BJ (cell line): ENCODE data around the gene APLN. TPM values are rescaled to one million over a fixed set of nuclear protein-coding genes. Genes with fewer than 3 reads are reported as not detected.

Source experiments
- CTCF ChIA-PET: fragments of 350-600 bp; formaldehyde crosslinking; extraction: SDS; loops from one replicate; lab custom pipeline; 2021; ENCODE audit warnings: antibody characterized with exemption, inconsistent platforms; lab: Yijun Ruan, JAX
- POLR2A ChIA-PET: fragments of 300-600 bp; sonication (Branson Sonifier 250); formaldehyde crosslinking; extraction: SDS; loops from one replicate; lab custom pipeline; 2021; ENCODE audit warnings: antibody characterized with exemption; lab: Charles Lee
- DNase-seq: peaks from one replicate; pipeline ENCODE4 v3.0.0-alpha.2; 2011; ENCODE audit warnings: low read depth
- H3K27me3 ChIP-seq: 2 replicates; pipeline ENCODE4 v1.6.0; 2011; ENCODE audit warnings: low read length; ENCODE audit not compliant: control insufficient read depth, insufficient read depth
- H3K36me3 ChIP-seq: 2 replicates; pipeline ENCODE4 v1.5.1; 2011; ENCODE audit warnings: low read length; ENCODE audit not compliant: control insufficient read depth, insufficient read depth
- H3K4me3 ChIP-seq: 2 replicates; pipeline ENCODE4 v1.5.1; 2011; ENCODE audit warnings: low read depth, mild to moderate bottlenecking, control low read depth, low read length
- CTCF ChIP-seq: IDR thresholded peaks from 2 replicates; pipeline ENCODE4 v1.5.1; 2011; ENCODE audit warnings: low read depth, mild to moderate bottlenecking, control low read depth, inconsistent platforms, low read length, moderate library complexity; ENCODE audit not compliant: insufficient read depth
- polyA plus RNA-seq: library from polyadenylated mRNA; depleted of rRNA; stranded (reverse); fragments of >200 nt; gene quantifications from 2 replicates; pipeline ENCODE4 v1.2.3, GENCODE V29; 2011

APLN gene
- polyA plus RNA-seq, 1 experiment, result 0.11 TPM

GRCh38 chrX:129648514-129649267 lies 6.1 kb downstream of the APLN start:
- Histone ChIP-seq H3K4me3 (no peak overlapping the region), H3K36me3 (no peaks in the 10 kb centered on the region), H3K27me3 (peaks cover 2% of the 10 kb centered on the region; the same call in 1 of the 2 replicates)
- DNase-seq, result no peak
- TF ChIP-seq CTCF, result no peak
- CTCF ChIA-PET, result interaction anchor here (0.7 to 2.8 kb wide), 3 partner anchors 11 to 157 kb away, joined by 3 to 9 read pairs (median 5); no protein-coding TSS in a partner anchor
- POLR2A ChIA-PET, result no interaction called here

GRCh38 chrX:129647418-129648410 lies 7.0 kb downstream of the APLN start:
- no peak for DNase-seq
- POLR2A ChIA-PET, result no interaction called here
- no peaks in the 10 kb centered on the region for H3K36me3 ChIP-seq
- no peak overlapping the region for H3K4me3 ChIP-seq
- TF ChIP-seq CTCF, result no peak
- peaks cover 2% of the 10 kb centered on the region; the same call in 1 of the 2 replicates for H3K27me3 ChIP-seq
- CTCF ChIA-PET, result interaction anchor here (2.0 kb wide), 1 partner anchor 79 kb away, joined by 5 read pairs; no protein-coding TSS in a partner anchor

- no peaks in the 10 kb centered on the region for H3K36me3 ChIP-seq
- no peak for TF ChIP-seq CTCF
These were observed 8.0 kb downstream of the APLN start for GRCh38 chrX:129646566-129647417.

GRCh38 chrX:129642641-129643040 lies 12.1 kb downstream of the APLN start:
- ChIA-PET POLR2A (no interaction called here), CTCF (interaction anchor here (1.6 kb wide), 1 partner anchor 84 kb away, joined by 6 read pairs; no protein-coding TSS in a partner anchor)
- DNase-seq, result no peak
- Histone ChIP-seq H3K36me3 (no peaks in the 10 kb centered on the region), H3K27me3 (peaks cover 2% of the 10 kb centered on the region; the same call in 1 of the 2 replicates), H3K4me3 (no peak overlapping the region)
- no peak for TF ChIP-seq CTCF

More at GRCh38 chrX:129646566-129647417, 8.0 kb downstream of the APLN start:
- Histone ChIP-seq H3K4me3 (no peak overlapping the region), H3K27me3 (peaks cover 2% of the 10 kb centered on the region; the same call in 1 of the 2 replicates)
- POLR2A ChIA-PET, result no interaction called here
- CTCF ChIA-PET, result interaction anchor here (2.0 kb wide), 1 partner anchor 80 kb away, joined by 5 read pairs; no protein-coding TSS in a partner anchor
- DNase-seq, result no peak
